Measurements from ENCODE around the gene SKOR2. TPM values are rescaled to one million over a fixed set of nuclear protein-coding genes. Genes with fewer than 3 reads are reported as not detected.

SKOR2 gene
- total and polyA plus RNA-seq, 2 of the 4 experiments (the other 2 are of a cell fraction), result not detected

DNA sequence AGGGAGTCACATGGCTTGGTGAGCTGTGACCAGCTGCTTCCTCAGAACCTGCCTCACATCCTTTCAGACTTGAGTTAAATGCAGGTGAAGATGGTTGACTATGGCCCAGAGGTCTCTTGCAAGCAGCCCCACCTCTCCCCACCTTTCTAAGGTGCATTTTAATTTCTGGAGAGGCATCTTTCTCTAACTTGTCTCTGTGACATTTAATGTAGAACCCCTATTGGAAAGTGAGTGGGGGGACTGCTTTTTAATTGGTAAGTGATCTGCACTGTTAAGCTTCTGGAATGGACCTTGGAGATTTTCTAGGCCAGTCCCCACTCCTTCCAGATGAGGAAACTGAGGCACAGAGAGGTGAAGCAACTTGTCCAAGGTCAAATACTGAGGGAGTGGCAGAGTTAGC is 37.3 kb upstream of the SKOR2 start:
- Histone ChIP-seq H3K9me1 (ENCODE audit: insufficient read depth, low read length) (no peaks in the 10 kb centered on the region), H3K56ac (ENCODE audit: extremely low read depth, insufficient read depth, low read length) (no peak overlapping the region), H4K5ac (ENCODE audit: low read depth, low read length) (no peak overlapping the region), H3K23ac (ENCODE audit: low read depth, low read length) (no peak overlapping the region), H2BK5ac (ENCODE audit: low read depth, low read length, poor library complexity, severe bottlenecking) (no peak overlapping the region), H2AK5ac (ENCODE audit: low read depth, low read length) (no peak overlapping the region), H4K8ac (ENCODE audit: low read depth in 2 of 2, low read length in 2 of 2) (no peak overlapping the region), H3K27me3 (ENCODE audit: control insufficient read depth, insufficient read depth, low read length) (no peaks in the 10 kb centered on the region), H3K79me1 (ENCODE audit: low read depth in 1 of 2, low read length in 2 of 2) (no peaks in the 10 kb centered on the region), H4K20me1 (ENCODE audit: insufficient read depth, low read length) (no peaks in the 10 kb centered on the region), H3K4me3 (ENCODE audit: insufficient read depth, low read depth, low read length) (no peak overlapping the region), H3K27ac (ENCODE audit: insufficient read depth, low read length) (no peak overlapping the region), H3K14ac (replicated peaks; ENCODE audit: low read depth, low read length) (no peak overlapping the region), H3K36me3 (ENCODE audit: control insufficient read depth, insufficient read depth, low read length) (no peaks in the 10 kb centered on the region), H2BK20ac (ENCODE audit: low read depth, low read length) (no peak overlapping the region), H3K4ac (ENCODE audit: low read depth, low read length) (no peak overlapping the region), H3K4me1 (ENCODE audit: control insufficient read depth, insufficient read depth, low read length) (no peaks in the 10 kb centered on the region), H3K9ac (ENCODE audit: low read depth, low read length) (no peak overlapping the region), H2BK120ac (ENCODE audit: low read depth, low read length) (no peak overlapping the region), H3K18ac (ENCODE audit: low read depth, low read length) (no peak overlapping the region), H2AK9ac (replicated peaks; ENCODE audit: low read depth, low read length, poor library complexity) (no peak overlapping the region), H3K4me2 (ENCODE audit: low read depth, low read length) (no peak overlapping the region), H3K9me3 (ENCODE audit: control insufficient read depth, insufficient read depth, low read length) (no peaks in the 10 kb centered on the region), H4K91ac (ENCODE audit: insufficient read depth, low read depth, low read length) (no peak overlapping the region), H2AFZ (replicated peaks; ENCODE audit: low read length, poor library complexity) (no peak overlapping the region), H2BK15ac (ENCODE audit: low read depth, low read length) (no peak overlapping the region)
- BruUV-seq (replicated peaks), result no TSS peak
- in situ Hi-C loops (cut with MboI; ENCODE audit: low sequenced_read_pairs) (no loop called here), dilution Hi-C loops (cut with HindIII; ENCODE audit: low sequenced_read_pairs, unreplicated experiment) (no loop called here), intact Hi-C loops (cut with micrococcal nuclease) (no loop called here)
- TF ChIP-seq POLR2A (IDR thresholded peaks at IDR 0.05; ENCODE audit: low read depth, low read length) (no peak), ELK1 (IDR thresholded peaks at IDR 0.05; ENCODE audit: borderline replicate concordance, low read depth, low read length) (no peak), MXI1 (IDR thresholded peaks at IDR 0.05; ENCODE audit: borderline replicate concordance, low read depth, low read length) (no peak), FOS (IDR thresholded peaks at IDR 0.05; ENCODE audit: low read depth, low read length) (no peak), MAZ (IDR thresholded peaks at IDR 0.05; ENCODE audit: borderline replicate concordance, low read depth, low read length) (no peak), CEBPB (IDR thresholded peaks at IDR 0.05; ENCODE audit: low read depth, low read length) (no peak)
- TF ChIP-seq, protein P1, sequence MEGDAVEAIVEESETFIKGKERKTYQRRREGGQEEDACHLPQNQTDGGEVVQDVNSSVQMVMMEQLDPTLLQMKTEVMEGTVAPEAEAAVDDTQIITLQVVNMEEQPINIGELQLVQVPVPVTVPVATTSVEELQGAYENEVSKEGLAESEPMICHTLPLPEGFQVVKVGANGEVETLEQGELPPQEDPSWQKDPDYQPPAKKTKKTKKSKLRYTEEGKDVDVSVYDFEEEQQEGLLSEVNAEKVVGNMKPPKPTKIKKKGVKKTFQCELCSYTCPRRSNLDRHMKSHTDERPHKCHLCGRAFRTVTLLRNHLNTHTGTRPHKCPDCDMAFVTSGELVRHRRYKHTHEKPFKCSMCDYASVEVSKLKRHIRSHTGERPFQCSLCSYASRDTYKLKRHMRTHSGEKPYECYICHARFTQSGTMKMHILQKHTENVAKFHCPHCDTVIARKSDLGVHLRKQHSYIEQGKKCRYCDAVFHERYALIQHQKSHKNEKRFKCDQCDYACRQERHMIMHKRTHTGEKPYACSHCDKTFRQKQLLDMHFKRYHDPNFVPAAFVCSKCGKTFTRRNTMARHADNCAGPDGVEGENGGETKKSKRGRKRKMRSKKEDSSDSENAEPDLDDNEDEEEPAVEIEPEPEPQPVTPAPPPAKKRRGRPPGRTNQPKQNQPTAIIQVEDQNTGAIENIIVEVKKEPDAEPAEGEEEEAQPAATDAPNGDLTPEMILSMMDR (conservative IDR thresholded peaks at IDR 0.05; ENCODE audit: low read depth, low read length), result no peak
- DNase-seq (no peak), ATAC-seq (ENCODE audit: low read depth) (no peak)
- ChIA-PET CTCF (no interaction called here), POLR2A (ENCODE audit: unreplicated experiment) (no interaction called here)

All from IMR-90 (cell line).